Gastroesophageal sphincter (tissue), 4 donors: Measurements from ENCODE around the gene TSPAN4. TPM values are rescaled to one million over a fixed set of nuclear protein-coding genes. Genes with fewer than 3 reads are reported as not detected.

Experiments
- ATAC-seq: fragments of 150-250 bp; one replicate; pipeline ENCODE4 v1.9.1; 2016; ENCODE audit warnings: mild to moderate bottlenecking, moderate library complexity
- H3K27ac ChIP-seq, 4 donors: fragments of 200-600 bp; sonication (generic) in 3 of 4; 1 replicate in 3 of 4; 2 replicates in 1 of 4; pipeline ENCODE4 v1.5.1; 2016 to 2019
- H3K27me3 ChIP-seq: fragments of 200-600 bp; sonication (generic); one replicate; pipeline ENCODE4 v1.5.1; 2019
- H3K36me3 ChIP-seq, 2 donors: fragments of 200-600 bp; sonication (generic); one replicate each; pipeline ENCODE4 v1.5.1; 2019; ENCODE audit warnings: control low read depth in 1 of 2
- H3K4me1 ChIP-seq, 3 donors: fragments of 200-600 bp; sonication (generic); 1 replicate in 2 of 3; 2 replicates in 1 of 3; pipeline ENCODE4 v1.5.1; 2016 to 2019; ENCODE audit warnings: control low read depth in 2 of 3
- H3K4me3 ChIP-seq, 2 donors: fragments of 200-600 bp; sonication (generic); one replicate each; pipeline ENCODE4 v1.5.1; 2019; ENCODE audit warnings: mild to moderate bottlenecking in 1 of 2, moderate library complexity in 1 of 2
- H3K9me3 ChIP-seq, 3 donors: fragments of 200-600 bp; sonication (generic); one replicate each; pipeline ENCODE4 v1.5.1; 2017 to 2019; ENCODE audit warnings: control low read depth in 2 of 3
- CTCF ChIP-seq, 4 experiments: fragments of 200-600 bp in 2 of 4; fragments of 450-650 bp in 2 of 4; sonication (generic) in 1 of 4; IDR thresholded peaks; one replicate each; pipeline ENCODE4 v1.5.1; 2017 to 2019; ENCODE audit warnings: antibody characterized with exemption in 4 of 4, mild to moderate bottlenecking in 2 of 4, moderate library complexity in 2 of 4
- EP300 ChIP-seq: sonication (generic); formaldehyde crosslinking; IDR thresholded peaks from one replicate; pipeline ENCODE4 v1.6.1; 2017; ENCODE audit warnings: antibody characterized with exemption, mild to moderate bottlenecking
- POLR2A ChIP-seq, 2 donors: fragments of 450-650 bp; IDR thresholded peaks; one replicate each; pipeline ENCODE4 v1.6.1; 2017; ENCODE audit warnings: antibody characterized with exemption in 2 of 2, mild to moderate bottlenecking in 2 of 2, moderate library complexity in 1 of 2
- POLR2AphosphoS5 ChIP-seq: sonication (generic); formaldehyde crosslinking; IDR thresholded peaks from one replicate; pipeline ENCODE4 v1.6.1; 2017; ENCODE audit warnings: antibody characterized with exemption
- WGBS, 2 donors: methylation state at CpG; one replicate each; pipeline ENCODE4 v1.1.5; 2018; ENCODE audit warnings: low coverage in 1 of 2; 5-methylcytosine and 5-hydroxymethylcytosine counted together
- total RNA-seq, 4 donors: library from RNA; depleted of rRNA; stranded (reverse); fragments of >200 nt; gene quantifications; one replicate each; pipeline ENCODE4 v1.1.0, GENCODE V29; 2016

Gene TSPAN4
- total RNA-seq, 4 donors from 2014 or later: 66.5 to 115 (median 112) TPM

GRCh38 chr11:838441-839279 lies 4.0 kb upstream of the TSPAN4 start:
- no peak for ATAC-seq
- no peaks in the 10 kb centered on the region for H3K27me3 ChIP-seq
- peaks cover 0 to 50% of the 10 kb centered on the region in 2 donors for H3K36me3 ChIP-seq
- peak overlapping the region in 2 of 4 donors; percentile 19 to 31 for H3K27ac ChIP-seq
- TF ChIP-seq CTCF (IDR thresholded peaks at IDR 0.05) (no peak), POLR2A (IDR thresholded peaks at IDR 0.05) (no peak), EP300 (no peak), POLR2AphosphoS5 (no peak)
- 0 to 45% methylated on average over 1 to 4 of the region's 17 CpGs for WGBS, 2 donors
- H3K9me3 ChIP-seq: no peaks in the 10 kb centered on the region
- H3K4me1 ChIP-seq: peaks cover 6 to 88% (median 23%) of the 10 kb centered on the region in 3 donors
- H3K4me3 ChIP-seq: no peak overlapping the region

- Histone ChIP-seq H3K4me1 (peaks cover 6 to 88% (median 17%) of the 10 kb centered on the region in 3 donors), H3K4me3 (no peak overlapping the region), H3K36me3 (peaks cover 0 to 50% of the 10 kb centered on the region in 2 donors), H3K9me3 (no peaks in the 10 kb centered on the region), H3K27me3 (no peaks in the 10 kb centered on the region), H3K27ac (peak overlapping the region in 1 of 4 donors; percentile 31)
- TF ChIP-seq EP300 (no peak), CTCF (IDR thresholded peaks at IDR 0.05) (no peak), POLR2AphosphoS5 (no peak), POLR2A (IDR thresholded peaks at IDR 0.05) (no peak)
- no peak for ATAC-seq
- 83 to 100% methylated on average over 1 of the region's 5 CpGs for WGBS, 2 donors
Measured at GRCh38 chr11:839280-839623, 3.4 kb upstream of the TSPAN4 start.

- peaks cover 0 to 50% of the 10 kb centered on the region in 2 donors for H3K36me3 ChIP-seq
- WGBS, 2 donors: no CpG with 5 or more reads among the region's 25 CpGs
- TF ChIP-seq CTCF (IDR thresholded peaks at IDR 0.05): no peak
- no peak for TF ChIP-seq POLR2AphosphoS5
- TF ChIP-seq POLR2A (IDR thresholded peaks at IDR 0.05): no peak
- TF ChIP-seq EP300: no peak
- H3K27ac ChIP-seq: peak overlapping the region in 2 of 4 donors; percentile 44 to 92
- ATAC-seq: no peak
- H3K4me1 ChIP-seq: peaks cover 6 to 88% (median 13%) of the 10 kb centered on the region in 3 donors
- H3K9me3 ChIP-seq: no peaks in the 10 kb centered on the region
- H3K4me3 ChIP-seq: peak overlapping the region in 1 of 2 donors; percentile 100
- H3K27me3 ChIP-seq: no peaks in the 10 kb centered on the region
Measured at GRCh38 chr11:839875-840617, 2.6 kb upstream of the TSPAN4 start.

GRCh38 chr11:841981-842369 lies 677 bp upstream of the TSPAN4 start:
- H3K36me3 ChIP-seq: peaks cover 0 to 39% of the 10 kb centered on the region in 2 donors
- ATAC-seq: no peak
- H3K4me1 ChIP-seq: peaks cover 6 to 88% (median 25%) of the 10 kb centered on the region in 3 donors
- peak overlapping the region; percentile 91 to 100 for H3K4me3 ChIP-seq
- no peaks in the 10 kb centered on the region for H3K9me3 ChIP-seq
- H3K27ac ChIP-seq: peak overlapping the region; percentile 79 to 98 (median 93)
- WGBS, 2 donors: 0% methylated on average over 1 of the region's 27 CpGs; no CpG with 5 or more reads in 1 of the 2 donors
- no peak for TF ChIP-seq POLR2AphosphoS5
- TF ChIP-seq CTCF (IDR thresholded peaks at IDR 0.05): no peak
- no peak for TF ChIP-seq POLR2A (IDR thresholded peaks at IDR 0.05)
- no peak for TF ChIP-seq EP300
- H3K27me3 ChIP-seq: no peaks in the 10 kb centered on the region
